HEK293 (cell line): Measurements from ENCODE around the gene MYO1E.

Experiments used
- CTCF ChIA-PET: fragments of 350-600 bp; formaldehyde crosslinking; extraction: SDS; loops from one replicate; lab custom pipeline; 2021; ENCODE audit warnings: antibody characterized with exemption; lab: Yijun Ruan, JAX
- POLR2A ChIA-PET: fragments of 300-600 bp; formaldehyde crosslinking; extraction: SDS; loops from one replicate; lab custom pipeline; 2020; ENCODE audit warnings: antibody characterized with exemption, inconsistent platforms; lab: Yijun Ruan, JAX
- H3K27ac ChIP-seq: fragments of 200-500 bp; sonication (Bioruptor generic); 2 replicates; pipeline ENCODE4 v1.5.1; 2014; ENCODE audit warnings: low read depth, low read length, control low read depth, inconsistent platforms; ENCODE audit errors: extremely low read depth
- H3K36me3 ChIP-seq, 2 experiments: fragments of 200-500 bp in 1 of 2; sonication (Bioruptor generic) in 1 of 2; 1 replicate in 1 of 2; 2 replicates in 1 of 2; pipeline ENCODE4 v1.5.1; 2014 to 2017; ENCODE audit warnings: inconsistent platforms in 2 of 2, low read length in 2 of 2; ENCODE audit not compliant: control insufficient read depth in 2 of 2, insufficient read depth in 1 of 2
- H3K4me1 ChIP-seq: fragments of 200-500 bp; sonication (Bioruptor generic); 2 replicates; pipeline ENCODE4 v1.5.1; 2014; ENCODE audit warnings: mild to moderate bottlenecking, low read length, inconsistent platforms; ENCODE audit not compliant: control insufficient read depth, insufficient read depth
- H3K4me3 ChIP-seq: 2 replicates; pipeline ENCODE4 v1.5.1; 2011; ENCODE audit warnings: low read depth, mild to moderate bottlenecking, control low read depth, low read length, moderate library complexity
- H3K9me3 ChIP-seq: fragments of 200-500 bp; sonication (Bioruptor generic); 2 replicates; pipeline ENCODE4 v1.5.1; 2014; ENCODE audit warnings: low read depth, low read length, inconsistent platforms; ENCODE audit not compliant: control insufficient read depth, insufficient read depth
- EGR2 ChIP-seq: fragments of 450-650 bp; formaldehyde crosslinking; IDR thresholded peaks from 2 replicates; pipeline ENCODE4 v1.5.1; 2016; ENCODE audit warnings: low read depth, missing biosample characterization, missing genetic modification characterization
- INSM2 ChIP-seq: fragments of 450-650 bp; formaldehyde crosslinking; IDR thresholded peaks from 2 replicates; pipeline ENCODE4 v1.5.1; 2016; ENCODE audit warnings: missing biosample characterization, missing genetic modification characterization
- OSR2 ChIP-seq: fragments of 450-650 bp; formaldehyde crosslinking; IDR thresholded peaks from 2 replicates; pipeline ENCODE4 v1.5.1; 2016; ENCODE audit warnings: missing biosample characterization, missing genetic modification characterization
- PBX3 ChIP-seq: sonication (generic); formaldehyde crosslinking; IDR thresholded peaks from 2 replicates; pipeline ENCODE4 v1.8.1; 2022; ENCODE audit warnings: mild to moderate bottlenecking, moderate library complexity, missing genetic modification reagents
- RBAK ChIP-seq: fragments of 450-650 bp; formaldehyde crosslinking; IDR thresholded peaks from 2 replicates; pipeline ENCODE4 v1.5.1; 2016; ENCODE audit warnings: missing biosample characterization, missing genetic modification characterization
- SALL2 ChIP-seq: fragments of 450-650 bp; formaldehyde crosslinking; IDR thresholded peaks from 2 replicates; pipeline ENCODE4 v1.5.0; 2017; ENCODE audit warnings: missing biosample characterization, mild to moderate bottlenecking, missing genetic modification characterization, borderline replicate concordance
- WT1 ChIP-seq: fragments of 450-650 bp; formaldehyde crosslinking; IDR thresholded peaks from 2 replicates; pipeline ENCODE4 v1.5.1; 2016; ENCODE audit warnings: missing biosample characterization, missing genetic modification characterization
- ZNF138 ChIP-seq: fragments of 450-650 bp; formaldehyde crosslinking; IDR thresholded peaks from 2 replicates; pipeline ENCODE4 v1.5.1; 2016; ENCODE audit warnings: missing biosample characterization, missing genetic modification characterization, borderline replicate concordance
- ZNF140 ChIP-seq: fragments of 450-650 bp; formaldehyde crosslinking; IDR thresholded peaks from 2 replicates; pipeline ENCODE4 v1.5.1; 2016; ENCODE audit warnings: missing biosample characterization, missing genetic modification characterization
- ZNF169 ChIP-seq: fragments of 450-650 bp; formaldehyde crosslinking; IDR thresholded peaks from 2 replicates; pipeline ENCODE4 v1.5.1; 2016; ENCODE audit warnings: missing biosample characterization, missing genetic modification characterization
- ZNF174 ChIP-seq: fragments of 450-650 bp; formaldehyde crosslinking; IDR thresholded peaks from 2 replicates; pipeline ENCODE4 v1.5.0; 2017; ENCODE audit warnings: missing biosample characterization, mild to moderate bottlenecking, missing genetic modification characterization
- ZNF211 ChIP-seq: fragments of 450-650 bp; formaldehyde crosslinking; IDR thresholded peaks from 2 replicates; pipeline ENCODE4 v1.5.1; 2016; ENCODE audit warnings: low read depth, missing biosample characterization, missing genetic modification characterization
- ZNF24 ChIP-seq: fragments of 450-650 bp; formaldehyde crosslinking; IDR thresholded peaks from 2 replicates; pipeline ENCODE4 v1.5.1; 2016; ENCODE audit warnings: missing biosample characterization, missing genetic modification characterization
- ZNF266 ChIP-seq: fragments of 450-650 bp; formaldehyde crosslinking; IDR thresholded peaks from 2 replicates; pipeline ENCODE4 v1.5.1; 2016; ENCODE audit warnings: missing biosample characterization, missing genetic modification characterization, low read depth
- ZNF292 ChIP-seq: fragments of 450-650 bp; formaldehyde crosslinking; IDR thresholded peaks from 2 replicates; pipeline ENCODE4 v1.5.1; 2016; ENCODE audit warnings: low read depth, missing biosample characterization, missing genetic modification characterization, borderline replicate concordance
- ZNF302 ChIP-seq: fragments of 450-650 bp; formaldehyde crosslinking; IDR thresholded peaks from 2 replicates; pipeline ENCODE4 v1.5.1; 2016; ENCODE audit warnings: missing biosample characterization, missing genetic modification characterization, low read depth
- ZNF366 ChIP-seq: fragments of 450-650 bp; formaldehyde crosslinking; conservative IDR thresholded peaks from 2 replicates; pipeline ENCODE4 v1.5.1; 2016; ENCODE audit warnings: missing biosample characterization, missing genetic modification characterization
- ZNF530 ChIP-seq: fragments of 450-650 bp; formaldehyde crosslinking; IDR thresholded peaks from 2 replicates; pipeline ENCODE4 v1.5.1; 2016; ENCODE audit warnings: low read depth, missing biosample characterization, missing genetic modification characterization
- ZNF654 ChIP-seq: fragments of 450-650 bp; formaldehyde crosslinking; IDR thresholded peaks from 2 replicates; pipeline ENCODE4 v1.5.1; 2016; ENCODE audit warnings: low read depth, missing biosample characterization, missing genetic modification characterization
- ZSCAN16 ChIP-seq: fragments of 450-650 bp; formaldehyde crosslinking; IDR thresholded peaks from 2 replicates; pipeline ENCODE4 v1.5.1; 2016; ENCODE audit warnings: missing biosample characterization, missing genetic modification characterization
- ZSCAN18 ChIP-seq: fragments of 450-650 bp; formaldehyde crosslinking; IDR thresholded peaks from 2 replicates; pipeline ENCODE4 v1.5.1; 2016; ENCODE audit warnings: missing biosample characterization, missing genetic modification characterization
- ZSCAN4 ChIP-seq: fragments of 450-650 bp; formaldehyde crosslinking; IDR thresholded peaks from 2 replicates; pipeline ENCODE4 v1.5.1; 2017; ENCODE audit warnings: missing biosample characterization, missing genetic modification characterization
- TF ChIP-seq, protein P1 (sequence below): fragments of 450-650 bp; formaldehyde crosslinking; IDR thresholded peaks from 2 replicates; pipeline ENCODE4 v1.5.1; 2017; ENCODE audit warnings: missing biosample characterization, mild to moderate bottlenecking, missing genetic modification characterization, moderate library complexity

Gene MYO1E

GRCh38 chr15:59210186-59210585 lies 162.5 kb downstream of the MYO1E start:
- Histone ChIP-seq H3K36me3 (peaks cover 0 to 20% of the 10 kb centered on the region in 2 experiments; a peak in 2 of 3 replicates), H3K9me3 (no peaks in the 10 kb centered on the region), H3K4me3 (no peak overlapping the region)
- no peak for TF ChIP-seq OSR2 (tag by site-specific recombination)
- TF ChIP-seq INSM2 (tag by site-specific recombination), result no peak
- no peak for TF ChIP-seq ZNF169 (tag by site-specific recombination)
- TF ChIP-seq ZNF654 (tag by site-specific recombination), result no peak
- no peak for TF ChIP-seq ZNF292 (tag by site-specific recombination)
- no peak for TF ChIP-seq ZNF138
- TF ChIP-seq, all 188 proteins: peak for 0
- CTCF ChIA-PET, result no interaction called here
- Histone ChIP-seq H3K27ac (no peak overlapping the region), H3K4me1 (no peaks in the 10 kb centered on the region)
- POLR2A ChIA-PET, result no interaction called here

DNA sequence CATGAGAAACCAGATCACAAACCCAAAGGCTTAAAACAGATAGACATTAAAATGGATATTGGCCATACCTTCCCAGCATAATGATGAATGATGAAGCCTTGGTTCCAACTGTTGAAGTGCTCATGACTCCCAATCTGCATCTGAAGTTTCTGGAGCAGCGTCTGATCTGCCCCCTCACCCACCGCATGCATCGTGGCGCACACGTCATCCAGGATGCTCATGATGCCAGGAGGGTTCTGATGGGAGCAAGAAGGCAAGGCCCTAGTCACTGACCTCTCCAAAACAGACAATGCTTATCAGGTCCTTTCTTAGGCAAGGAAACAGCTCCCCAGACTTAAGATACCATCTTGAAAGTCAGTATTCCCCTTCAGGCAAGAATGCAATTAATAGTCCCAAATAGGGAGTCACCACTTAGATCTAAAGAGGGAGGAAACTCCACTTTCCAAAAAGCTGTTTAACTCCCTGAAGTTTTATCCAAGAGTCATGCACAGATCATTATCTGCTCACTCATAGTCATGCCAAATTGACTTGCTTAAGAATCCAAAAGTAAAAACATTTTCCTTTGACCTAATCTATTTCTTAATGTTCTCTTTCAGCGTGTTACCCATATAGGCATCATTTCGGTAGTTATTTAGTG lies 163.9 kb downstream of the MYO1E start:
- no peak overlapping the region for H3K27ac ChIP-seq
- peaks cover 0 to 27% of the 10 kb centered on the region in 2 experiments; a peak in 2 of 3 replicates for H3K36me3 ChIP-seq
- TF ChIP-seq ZNF140 (no peak), ZNF366 (no peak), WT1 (tag by site-specific recombination) (peak; percentile 53), EGR2 (no peak), PBX3 (CRISPR knock-in tag) (no peak), ZNF174 (no peak)
- no peak overlapping the region for H3K4me3 ChIP-seq
- ChIA-PET POLR2A (no interaction called here), CTCF (no interaction called here)
- no peaks in the 10 kb centered on the region for H3K9me3 ChIP-seq
- no peaks in the 10 kb centered on the region for H3K4me1 ChIP-seq

GRCh38 chr15:59206623-59207183 lies 166.0 kb downstream of the MYO1E start, which contains the start of gene LDHAL6B:
Gene LDHAL6B, plus strand, starts transcription at chr15:59206843. Its CDS starts 98 bp downstream, at chr15:59206941.
- ChIA-PET POLR2A (no interaction called here), CTCF (no interaction called here)
- Histone ChIP-seq H3K9me3 (no peaks in the 10 kb centered on the region), H3K36me3 (peaks cover 0 to 35% of the 10 kb centered on the region in 2 experiments; a peak in 2 of 3 replicates), H3K4me1 (no peaks in the 10 kb centered on the region), H3K4me3 (no peak within 1 kb of the TSS), H3K27ac (no peak within 1 kb of the TSS)
- TF ChIP-seq INSM2 (tag by site-specific recombination) (no peak), ZNF530 (no peak), ZSCAN4 (tag by site-specific recombination) (no peak), ZSCAN16 (tag by site-specific recombination) (no peak), ZSCAN18 (tag by site-specific recombination) (no peak), ZNF266 (tag by site-specific recombination) (no peak), ZNF211 (tag by site-specific recombination) (no peak), ZNF24 (tag by site-specific recombination) (no peak), SALL2 (tag by site-specific recombination) (no peak), ZNF169 (tag by site-specific recombination) (no peak), ZNF302 (tag by site-specific recombination) (no peak), RBAK (no peak)
- TF ChIP-seq, protein P1, sequence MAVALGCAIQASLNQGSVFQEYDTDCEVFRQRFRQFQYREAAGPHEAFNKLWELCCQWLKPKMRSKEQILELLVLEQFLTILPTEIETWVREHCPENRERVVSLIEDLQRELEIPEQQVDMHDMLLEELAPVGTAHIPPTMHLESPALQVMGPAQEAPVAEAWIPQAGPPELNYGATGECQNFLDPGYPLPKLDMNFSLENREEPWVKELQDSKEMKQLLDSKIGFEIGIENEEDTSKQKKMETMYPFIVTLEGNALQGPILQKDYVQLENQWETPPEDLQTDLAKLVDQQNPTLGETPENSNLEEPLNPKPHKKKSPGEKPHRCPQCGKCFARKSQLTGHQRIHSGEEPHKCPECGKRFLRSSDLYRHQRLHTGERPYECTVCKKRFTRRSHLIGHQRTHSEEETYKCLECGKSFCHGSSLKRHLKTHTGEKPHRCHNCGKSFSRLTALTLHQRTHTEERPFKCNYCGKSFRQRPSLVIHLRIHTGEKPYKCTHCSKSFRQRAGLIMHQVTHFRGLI (tag by site-specific recombination), result no peak
